ENCODE data around the gene OSM.

Gene OSM

GRCh38 chr22:30266445-30267381 is at the start of gene OSM:
Gene OSM, minus strand, starts transcription at chr22:30266851. Its CDS starts 52 bp downstream, at chr22:30266799.
- peak; percentile 84 for DNase-seq (ENCODE audit: low spot score)

GRCh38 chr22:30315962-30316576 is 49.4 kb upstream of the OSM start:
- DNase-seq (ENCODE audit: low spot score), result no peak

GRCh38 chr22:30314915-30315314 is 48.3 kb upstream of the OSM start:
- DNase-seq (ENCODE audit: low spot score), result peak; percentile 60

- peak; percentile 15 for DNase-seq (ENCODE audit: low spot score)
Measured at GRCh38 chr22:30313527-30314363, 47.1 kb upstream of the OSM start.

- DNase-seq (ENCODE audit: low spot score), result no peak
Measured at GRCh38 chr22:30312053-30312452, 45.4 kb upstream of the OSM start.

GRCh38 chr22:30310881-30311771 is 44.5 kb upstream of the OSM start:
- no peak for DNase-seq (ENCODE audit: low spot score)

GRCh38 chr22:30309951-30310741 is 43.5 kb upstream of the OSM start:
- peak; percentile 43 for DNase-seq (ENCODE audit: low spot score)

GRCh38 chr22:30308518-30309230 is 42.0 kb upstream of the OSM start:
- peak; percentile 57 for DNase-seq (ENCODE audit: low spot score)

- no peak for DNase-seq (ENCODE audit: low spot score)
Measured at GRCh38 chr22:30308093-30308492, 41.4 kb upstream of the OSM start.

GRCh38 chr22:30307041-30307574 is 40.5 kb upstream of the OSM start:
- DNase-seq (ENCODE audit: low spot score), result no peak

GRCh38 chr22:30306627-30307011 is 40.0 kb upstream of the OSM start:
- no peak for DNase-seq (ENCODE audit: low spot score)

GRCh38 chr22:30305906-30306626 is 39.4 kb upstream of the OSM start:
- peak; percentile 73 for DNase-seq (ENCODE audit: low spot score)

- peak; percentile 58 for DNase-seq (ENCODE audit: low spot score)
Measured at GRCh38 chr22:30305519-30305905, 38.9 kb upstream of the OSM start.

- no peak for DNase-seq (ENCODE audit: low spot score)
Measured at GRCh38 chr22:30304495-30305244, 38.0 kb upstream of the OSM start.

- no peak for DNase-seq (ENCODE audit: low spot score)
Measured at GRCh38 chr22:30302810-30303138, 36.1 kb upstream of the OSM start.

GRCh38 chr22:30301995-30302809 is 35.6 kb upstream of the OSM start:
- no peak for DNase-seq (ENCODE audit: low spot score)

- no peak for DNase-seq (ENCODE audit: low spot score)
Measured at GRCh38 chr22:30299322-30299721, 32.7 kb upstream of the OSM start.

Data from CD4-positive, alpha-beta T cell treated with Interleukin-2 at 100 ng/mL for 4 hours (primary cell).